Liver (tissue), 9 donors: ENCODE data around the gene SNAPC2. TPM values are rescaled to one million over a fixed set of nuclear protein-coding genes. Genes with fewer than 3 reads are reported as not detected.

Experiments used
- DNase-seq: peaks from one replicate; pipeline ENCODE4 v3.0.0-alpha.2; 2017; ENCODE audit warnings: low spot score
- H3K27ac ChIP-seq, 2 donors: one replicate each; pipeline ENCODE4 v1.7.0; 2013; ENCODE audit warnings: inconsistent platforms in 2 of 2, low read length in 2 of 2, control low read depth in 1 of 2, low read depth in 1 of 2, mild to moderate bottlenecking in 1 of 2
- H3K27me3 ChIP-seq, 4 donors: one replicate each; pipeline versions ENCODE4 v1.6.1 to v1.7.0; 2013; ENCODE audit warnings: low read length in 3 of 4, inconsistent platforms in 1 of 4, mild to moderate bottlenecking in 1 of 4, moderate library complexity in 1 of 4; ENCODE audit not compliant: control insufficient read depth in 4 of 4, insufficient read depth in 4 of 4
- H3K36me3 ChIP-seq, 4 donors: one replicate each; pipeline versions ENCODE4 v1.6.1 to v1.7.0; 2013; ENCODE audit warnings: low read length in 3 of 4, mild to moderate bottlenecking in 3 of 4, low read depth in 1 of 4, moderate library complexity in 1 of 4; ENCODE audit not compliant: control insufficient read depth in 4 of 4, insufficient read depth in 3 of 4
- H3K4me1 ChIP-seq, 4 donors: one replicate each; pipeline versions ENCODE4 v1.6.1 to v1.7.0; 2013; ENCODE audit warnings: low read length in 3 of 4, mild to moderate bottlenecking in 3 of 4, moderate library complexity in 1 of 4; ENCODE audit not compliant: control insufficient read depth in 4 of 4, insufficient read depth in 4 of 4
- H3K4me3 ChIP-seq, 3 donors: one replicate each; pipeline versions ENCODE4 v1.6.1 to v1.7.0; 2013; ENCODE audit warnings: low read length in 3 of 3, control low read depth in 1 of 3, low read depth in 1 of 3, mild to moderate bottlenecking in 1 of 3
- H3K9ac ChIP-seq, 2 donors: one replicate each; pipeline ENCODE4 v1.7.0; 2013; ENCODE audit warnings: low read length in 2 of 2, mild to moderate bottlenecking in 2 of 2, moderate library complexity in 2 of 2, control low read depth in 1 of 2, low read depth in 1 of 2
- H3K9me3 ChIP-seq, 4 donors: one replicate each; pipeline versions ENCODE4 v1.6.1 to v1.7.0; 2013; ENCODE audit warnings: low read length in 3 of 4; ENCODE audit not compliant: control insufficient read depth in 4 of 4
- ATF3 ChIP-seq: IDR thresholded peaks from 2 replicates; pipeline ENCODE4 v1.6.1; 2016; ENCODE audit warnings: antibody characterized with exemption
- CTCF ChIP-seq: fragments of 150-350 bp; IDR thresholded peaks from 2 replicates; pipeline ENCODE4 v1.5.1; 2017; ENCODE audit warnings: improper control_type of control experiment, low read depth, low read length; ENCODE audit not compliant: missing input control
- EGR1 ChIP-seq, 2 donors: IDR thresholded peaks; 2 replicates each; pipeline ENCODE4 v1.6.1; 2016 to 2018; ENCODE audit warnings: antibody characterized with exemption in 2 of 2, low read depth in 2 of 2
- FOXA1 ChIP-seq: IDR thresholded peaks from 2 replicates; pipeline ENCODE4 v1.6.1; 2016; ENCODE audit warnings: antibody characterized with exemption
- FOXA2 ChIP-seq: IDR thresholded peaks from 2 replicates; pipeline ENCODE4 v1.6.1; 2016; ENCODE audit warnings: antibody characterized with exemption
- GABPA ChIP-seq, 2 donors: IDR thresholded peaks in 1 of 2; conservative IDR thresholded peaks in 1 of 2; 2 replicates each; pipeline ENCODE4 v1.6.1; 2016; ENCODE audit warnings: antibody characterized with exemption in 2 of 2, mild to moderate bottlenecking in 1 of 2, moderate library complexity in 1 of 2
- HNF4A ChIP-seq, 2 donors: conservative IDR thresholded peaks; 2 replicates each; pipeline ENCODE4 v1.6.1; 2016; ENCODE audit warnings: antibody characterized with exemption in 2 of 2, mild to moderate bottlenecking in 2 of 2
- HNF4G ChIP-seq: IDR thresholded peaks from 2 replicates; pipeline ENCODE4 v1.6.1; 2016; ENCODE audit warnings: antibody characterized with exemption
- JUND ChIP-seq, 2 donors: IDR thresholded peaks; 2 replicates each; pipeline ENCODE4 v1.6.1; 2016; ENCODE audit warnings: antibody characterized with exemption in 2 of 2
- RAD21 ChIP-seq, 2 donors: IDR thresholded peaks; 2 replicates each; pipeline ENCODE4 v1.6.1; 2016; ENCODE audit warnings: antibody characterized with exemption in 2 of 2, mild to moderate bottlenecking in 2 of 2
- REST ChIP-seq: IDR thresholded peaks from 2 replicates; pipeline ENCODE4 v1.6.1; 2016; ENCODE audit warnings: antibody characterized with exemption, mild to moderate bottlenecking
- RXRA ChIP-seq, 2 donors: IDR thresholded peaks; 2 replicates each; pipeline ENCODE4 v1.6.1; 2017 to 2018; ENCODE audit warnings: antibody characterized with exemption in 2 of 2, mild to moderate bottlenecking in 1 of 2
- SP1 ChIP-seq: IDR thresholded peaks from 2 replicates; pipeline ENCODE4 v1.6.1; 2018; ENCODE audit warnings: antibody characterized with exemption, mild to moderate bottlenecking
- TAF1 ChIP-seq: conservative IDR thresholded peaks from 2 replicates; pipeline ENCODE4 v1.6.1; 2016; ENCODE audit warnings: antibody characterized with exemption, mild to moderate bottlenecking
- YY1 ChIP-seq: IDR thresholded peaks from 2 replicates; pipeline ENCODE4 v1.6.1; 2016; ENCODE audit warnings: antibody characterized with exemption, mild to moderate bottlenecking
- ZBTB33 ChIP-seq: IDR thresholded peaks from 2 replicates; pipeline ENCODE4 v1.6.1; 2016; ENCODE audit warnings: antibody characterized with exemption
- WGBS: extraction: QIAGEN DNeasy Blood & Tissue Kit; methylation state at CpG from one replicate; pipeline ENCODE4 v1.1.7; 2013; 5-methylcytosine and 5-hydroxymethylcytosine counted together
- polyA plus RNA-seq, 2 donors: library from polyadenylated mRNA; stranded (reverse) in 1 of 2; unstranded in 1 of 2; fragments of 200-250 nt in 1 of 2; fragments of >200 nt in 1 of 2; fragmentation: Nextera tagmentation in 1 of 2; extraction: Ambion mirVana in 1 of 2; gene quantifications; one replicate each; pipeline versions ENCODE4 v1.2.1 to v1.2.3, GENCODE V29; 2013 to 2015
- total RNA-seq, 2 donors: library from RNA; depleted of rRNA; stranded (reverse); fragments of >200 nt; gene quantifications; one replicate each; pipeline ENCODE4 v1.2.3, GENCODE V29; 2014
- donor health status: healthy.
- donor health status: healthy.
- donor health status: healthy.
- donor health status: healthy.
- donor health status: healthy.

The SNAPC2 gene
- total and polyA plus RNA-seq, 4 donors: 2.8 to 7.1 (median 3.3) TPM

GRCh38 chr19:7923295-7924191, 3.4 kb downstream of the SNAPC2 start:
- Histone ChIP-seq H3K36me3 (peaks cover 0 to 12% (median 5%) of the 10 kb centered on the region in 4 donors), H3K27me3 (no peaks in the 10 kb centered on the region), H3K27ac (no peak overlapping the region), H3K4me1 (peaks cover 16 to 36% (median 25%) of the 10 kb centered on the region in 4 donors), H3K9me3 (no peaks in the 10 kb centered on the region), H3K4me3 (no peak overlapping the region), H3K9ac (no peak overlapping the region)
- no peak for TF ChIP-seq ZBTB33
- TF ChIP-seq RAD21 (IDR thresholded peaks at IDR 0.05): no peak
- TF ChIP-seq ATF3: no peak
- TF ChIP-seq REST: no peak
- no peak for TF ChIP-seq CTCF
- no peak for TF ChIP-seq TAF1
- TF ChIP-seq SP1: no peak
- no peak for TF ChIP-seq YY1
- TF ChIP-seq FOXA1: no peak
- no peak for TF ChIP-seq FOXA2
- TF ChIP-seq RXRA (IDR thresholded peaks at IDR 0.05): no peak
- TF ChIP-seq HNF4G: no peak
- TF ChIP-seq EGR1 (IDR thresholded peaks at IDR 0.05; ENCODE audit: low read depth in 2 of 2): no peak
- TF ChIP-seq GABPA (IDR thresholded peaks at IDR 0.05 in 1 of 2, conservative IDR thresholded peaks at IDR 0.05 in 1 of 2): no peak
- no peak for TF ChIP-seq HNF4A (conservative IDR thresholded peaks at IDR 0.05)
- no peak for TF ChIP-seq JUND (IDR thresholded peaks at IDR 0.05)
- WGBS: 90% methylated on average over 31 of the region's 31 CpGs
- DNase-seq: no peak
